Measurements from ENCODE around the gene CHD2. TPM values are rescaled to one million over a fixed set of nuclear protein-coding genes. Genes with fewer than 3 reads are reported as not detected.
A peak's percentile ranks its signal among the peaks of the same experiment; 100 is the strongest.

The CHD2 gene
- total RNA-seq, 1 donor from 2014 or later, result 59.7 TPM

GRCh38 chr15:92899601-92899947, 550 bp upstream of the CHD2 start:
- TF ChIP-seq, protein P1, sequence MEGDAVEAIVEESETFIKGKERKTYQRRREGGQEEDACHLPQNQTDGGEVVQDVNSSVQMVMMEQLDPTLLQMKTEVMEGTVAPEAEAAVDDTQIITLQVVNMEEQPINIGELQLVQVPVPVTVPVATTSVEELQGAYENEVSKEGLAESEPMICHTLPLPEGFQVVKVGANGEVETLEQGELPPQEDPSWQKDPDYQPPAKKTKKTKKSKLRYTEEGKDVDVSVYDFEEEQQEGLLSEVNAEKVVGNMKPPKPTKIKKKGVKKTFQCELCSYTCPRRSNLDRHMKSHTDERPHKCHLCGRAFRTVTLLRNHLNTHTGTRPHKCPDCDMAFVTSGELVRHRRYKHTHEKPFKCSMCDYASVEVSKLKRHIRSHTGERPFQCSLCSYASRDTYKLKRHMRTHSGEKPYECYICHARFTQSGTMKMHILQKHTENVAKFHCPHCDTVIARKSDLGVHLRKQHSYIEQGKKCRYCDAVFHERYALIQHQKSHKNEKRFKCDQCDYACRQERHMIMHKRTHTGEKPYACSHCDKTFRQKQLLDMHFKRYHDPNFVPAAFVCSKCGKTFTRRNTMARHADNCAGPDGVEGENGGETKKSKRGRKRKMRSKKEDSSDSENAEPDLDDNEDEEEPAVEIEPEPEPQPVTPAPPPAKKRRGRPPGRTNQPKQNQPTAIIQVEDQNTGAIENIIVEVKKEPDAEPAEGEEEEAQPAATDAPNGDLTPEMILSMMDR (IDR thresholded peaks at IDR 0.05), result peak; percentile 76
- no peak overlapping the region for H3K4me3 Mint-ChIP-seq (ENCODE audit: unreplicated experiment)
- peaks cover 59% of the 10 kb centered on the region for H3K4me1 Mint-ChIP-seq (ENCODE audit: low read depth)
- peaks cover 7% of the 10 kb centered on the region for H3K9me3 Mint-ChIP-seq (ENCODE audit: low read depth)
- peak overlapping the region; percentile 100 for H3K27ac Mint-ChIP-seq (ENCODE audit: unreplicated experiment)
- H3K36me3 Mint-ChIP-seq (ENCODE audit: low read depth), result peaks cover 40% of the 10 kb centered on the region
- no peak for DNase-seq (ENCODE audit: low spot score)
- H3K27me3 Mint-ChIP-seq (ENCODE audit: low read depth), result no peaks in the 10 kb centered on the region

DNA sequence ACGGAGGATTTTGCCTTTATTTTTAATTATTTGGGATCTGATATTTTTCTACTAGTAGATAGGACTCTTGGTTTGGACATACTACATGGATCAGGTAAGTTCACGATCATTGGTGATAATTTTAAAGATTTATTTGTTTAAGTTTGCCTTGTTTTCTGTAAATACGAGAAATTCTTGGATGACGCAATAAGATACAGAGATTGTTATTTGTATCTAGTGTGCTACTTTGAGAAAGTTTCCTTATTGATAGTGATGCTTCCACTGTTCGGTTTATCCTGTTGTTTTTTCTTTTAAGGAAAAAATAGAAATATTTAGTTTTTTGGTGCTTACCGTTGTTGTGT, 577 bp downstream of the CHD2 start:
- TF ChIP-seq, protein P1 (IDR thresholded peaks at IDR 0.05), result no peak
- H3K36me3 Mint-ChIP-seq (ENCODE audit: low read depth), result peaks cover 32% of the 10 kb centered on the region
- peak overlapping the region; percentile 87 for H3K4me3 Mint-ChIP-seq (ENCODE audit: unreplicated experiment)
- no peaks in the 10 kb centered on the region for H3K27me3 Mint-ChIP-seq (ENCODE audit: low read depth)
- no peak for DNase-seq (ENCODE audit: low spot score)
- peaks cover 7% of the 10 kb centered on the region for H3K9me3 Mint-ChIP-seq (ENCODE audit: low read depth)
- peaks cover 64% of the 10 kb centered on the region for H3K4me1 Mint-ChIP-seq (ENCODE audit: low read depth)
- H3K27ac Mint-ChIP-seq (ENCODE audit: unreplicated experiment), result peak overlapping the region; percentile 100

DNA sequence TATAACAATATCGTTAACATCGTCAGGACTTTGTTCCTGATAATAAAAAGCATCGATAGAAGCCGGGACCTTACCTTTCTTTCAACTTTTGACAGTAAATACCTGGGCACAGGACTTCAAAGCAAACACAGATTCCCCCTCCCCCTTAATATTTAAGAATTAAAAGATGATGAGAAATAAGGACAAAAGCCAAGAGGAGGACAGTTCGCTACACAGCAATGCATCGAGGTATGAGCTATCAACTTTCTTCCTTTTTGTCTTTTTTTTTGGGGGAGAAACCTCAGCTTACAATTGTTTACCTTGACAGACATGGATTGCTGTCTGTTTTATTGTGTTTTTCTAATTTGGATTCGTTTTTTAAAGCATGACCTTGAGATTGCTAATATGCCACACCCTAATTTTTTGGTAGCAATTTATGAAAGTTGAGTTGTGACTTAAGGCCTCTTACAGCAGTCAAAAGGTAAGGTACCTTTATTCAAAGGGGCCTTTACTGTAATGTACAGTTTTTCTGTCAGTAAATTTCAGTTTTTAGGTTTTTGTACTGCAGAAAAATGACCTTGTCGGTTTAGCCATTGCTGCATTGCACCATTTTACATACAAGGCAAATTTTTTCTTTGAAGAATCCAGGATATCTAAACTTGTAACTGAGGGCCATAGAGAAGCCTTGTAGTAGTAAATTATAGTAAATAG, 1.1 kb downstream of the CHD2 start:
- H3K27ac Mint-ChIP-seq (ENCODE audit: unreplicated experiment), result peak overlapping the region; percentile 100

DNA sequence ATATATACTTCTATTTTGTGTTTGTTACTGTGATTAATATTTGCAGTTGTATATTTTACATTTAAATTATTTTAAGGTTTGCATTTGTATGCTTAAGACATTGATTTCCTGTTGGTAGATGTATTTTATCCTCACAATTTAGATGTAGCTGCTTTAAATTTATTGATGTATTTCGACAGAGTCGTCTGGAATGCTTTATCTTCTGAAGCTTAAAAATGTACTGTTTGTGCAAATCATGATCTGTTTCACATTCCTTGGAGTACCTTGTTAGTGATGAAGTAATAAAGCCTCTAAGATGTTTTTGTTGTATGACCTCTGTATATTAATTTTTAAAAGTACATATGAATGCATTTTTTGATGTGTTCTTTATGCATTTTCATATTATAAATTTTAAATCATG, 1.9 kb downstream of the CHD2 start:
- Mint-ChIP-seq H3K36me3 (ENCODE audit: low read depth) (peaks cover 29% of the 10 kb centered on the region), H3K27ac (ENCODE audit: unreplicated experiment) (peak overlapping the region; percentile 100), H3K27me3 (ENCODE audit: low read depth) (no peaks in the 10 kb centered on the region), H3K9me3 (ENCODE audit: low read depth) (peaks cover 7% of the 10 kb centered on the region), H3K4me1 (ENCODE audit: low read depth) (peaks cover 66% of the 10 kb centered on the region), H3K4me3 (ENCODE audit: unreplicated experiment) (peak overlapping the region; percentile 87)
- no peak for DNase-seq (ENCODE audit: low spot score)
- TF ChIP-seq, protein P1 (IDR thresholded peaks at IDR 0.05), result no peak

More for the DNA sequence above, 1.1 kb downstream of the CHD2 start:
- Mint-ChIP-seq H3K4me1 (ENCODE audit: low read depth) (peaks cover 66% of the 10 kb centered on the region), H3K4me3 (ENCODE audit: unreplicated experiment) (peak overlapping the region; percentile 87), H3K9me3 (ENCODE audit: low read depth) (peaks cover 7% of the 10 kb centered on the region), H3K36me3 (ENCODE audit: low read depth) (peaks cover 34% of the 10 kb centered on the region), H3K27me3 (ENCODE audit: low read depth) (no peaks in the 10 kb centered on the region)
- DNase-seq (ENCODE audit: low spot score), result no peak
- TF ChIP-seq, protein P1 (IDR thresholded peaks at IDR 0.05), result no peak

DNA sequence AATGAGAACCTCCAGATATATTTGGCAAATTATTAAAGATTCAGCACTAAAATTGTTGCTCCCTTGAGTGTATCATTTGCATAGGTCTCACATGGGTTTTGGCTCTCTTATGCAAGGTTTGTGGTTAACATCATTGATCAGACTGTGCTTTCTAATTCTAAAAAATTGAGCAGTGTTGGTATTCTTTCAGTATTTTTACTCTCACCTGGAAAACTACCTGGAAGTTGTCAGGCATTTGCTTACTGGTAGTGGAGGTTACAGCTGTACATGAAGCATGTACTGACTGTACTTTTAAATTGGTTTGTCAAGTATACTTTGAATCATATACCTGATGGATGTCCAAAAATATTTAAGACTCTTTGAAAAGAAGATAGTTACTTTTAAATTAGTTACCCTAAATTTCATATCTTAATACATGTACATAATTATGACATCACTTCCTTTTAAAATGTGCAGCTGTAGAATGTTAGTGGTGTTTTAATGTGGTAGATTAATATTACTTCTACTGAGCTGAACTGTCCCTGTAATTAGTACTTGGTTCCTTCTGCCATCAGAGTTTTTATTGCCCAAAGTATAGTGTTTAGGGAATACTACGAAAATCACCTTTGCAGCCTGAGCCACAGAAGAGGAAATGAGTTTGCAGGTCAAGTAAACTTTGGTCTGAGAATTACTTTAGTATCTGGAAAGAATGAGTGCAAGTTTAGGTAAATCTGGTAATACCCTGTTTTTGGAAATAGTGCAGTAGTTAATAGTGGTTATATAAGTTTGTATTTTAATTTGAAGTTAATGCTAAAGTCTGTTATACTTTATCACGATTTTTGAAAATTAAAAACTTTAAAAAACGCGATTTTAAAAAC, 2.8 kb downstream of the CHD2 start:
- DNase-seq (ENCODE audit: low spot score), result no peak
- TF ChIP-seq, protein P1 (IDR thresholded peaks at IDR 0.05), result no peak

More for the DNA sequence above, 2.8 kb downstream of the CHD2 start:
- H3K27me3 Mint-ChIP-seq (ENCODE audit: low read depth), result no peaks in the 10 kb centered on the region
- H3K4me1 Mint-ChIP-seq (ENCODE audit: low read depth), result peaks cover 68% of the 10 kb centered on the region
- H3K4me3 Mint-ChIP-seq (ENCODE audit: unreplicated experiment), result peak overlapping the region; percentile 87
- peaks cover 22% of the 10 kb centered on the region for H3K36me3 Mint-ChIP-seq (ENCODE audit: low read depth)
- peak overlapping the region; percentile 100 for H3K27ac Mint-ChIP-seq (ENCODE audit: unreplicated experiment)
- peaks cover 7% of the 10 kb centered on the region for H3K9me3 Mint-ChIP-seq (ENCODE audit: low read depth)
